T47D (cell line): ENCODE measurements around the gene NMT1.
"Not testable (repeated sequence)": the region's sequence is repeated elsewhere in the genome, so short reads cannot be mapped to it uniquely, and the experiment has no call there.

Experiments
- DNase-seq, 2 experiments: peaks; one replicate each; pipeline versions ENCODE4 v3.0.0 to v3.0.0-alpha.2; 2011 to 2012; ENCODE audit warnings: low read depth in 1 of 2, low spot score in 1 of 2
- JUND ChIP-seq: IDR thresholded peaks from 2 replicates; pipeline ENCODE4 v1.6.1; 2012; ENCODE audit warnings: low read depth
- in situ Hi-C: cut with HindIII; loops from 2 replicates; pipeline ENCODE4 v1.10.0; 2016; ENCODE audit warnings: low sequenced_read_pairs, low pct_unique_long_range_greater_than_20kb

NMT1 gene

GRCh38 chr17:45043813-45044540 lies 17.1 kb upstream of the NMT1 start:
- in situ Hi-C loops: no loop called here
- DNase-seq: peak in 1 of 2 experiments; percentile 56
- TF ChIP-seq JUND: no peak

GRCh38 chr17:45046537-45047125 lies 14.5 kb upstream of the NMT1 start:
- in situ Hi-C loops: no loop called here
- TF ChIP-seq JUND: no peak
- DNase-seq: peak in 1 of 2 experiments; percentile 60

DNA sequence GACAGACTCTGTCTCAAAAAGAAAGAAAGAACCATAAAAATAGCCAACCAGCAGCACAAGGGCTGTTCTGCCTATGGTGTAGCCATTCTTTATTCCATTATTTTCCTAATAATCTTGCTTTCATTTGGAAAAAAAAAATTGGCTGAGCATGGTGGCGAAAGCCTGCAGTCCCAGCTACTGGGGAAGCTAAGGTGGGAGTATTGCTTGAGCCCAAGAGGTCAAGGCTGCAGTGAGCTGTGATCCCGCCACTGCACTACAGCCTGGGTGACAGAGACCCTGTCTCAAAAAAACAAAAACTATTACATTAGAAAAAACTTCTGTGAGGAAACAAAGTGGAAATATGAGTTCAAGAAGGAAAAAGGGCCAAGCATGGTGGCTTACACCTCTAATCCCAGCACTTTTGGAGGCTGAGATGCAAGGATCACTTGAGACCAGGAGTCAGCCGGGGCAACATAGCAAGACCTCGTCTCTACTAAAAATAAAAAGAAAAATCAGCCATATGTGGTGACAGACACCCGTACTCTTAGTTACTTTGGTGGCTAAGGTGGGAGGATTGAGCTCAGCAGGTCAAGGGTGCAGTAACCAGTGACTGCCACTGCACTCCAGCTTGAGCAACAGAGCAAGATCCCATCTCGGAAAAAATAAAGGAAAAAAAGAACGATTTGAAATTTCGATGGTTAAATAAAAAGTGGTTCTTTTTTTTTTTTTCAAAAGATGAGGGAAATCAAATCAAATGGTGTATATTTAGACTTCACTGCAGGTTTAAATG lies 12.1 kb upstream of the NMT1 start:
- in situ Hi-C loops: no loop called here
- no peak for TF ChIP-seq JUND
- no peak for DNase-seq

- peak in 1 of 2 experiments; percentile 88 for DNase-seq
- in situ Hi-C loops: no loop called here
- no peak for TF ChIP-seq JUND
Observed at GRCh38 chr17:45050481-45051059, 10.5 kb upstream of the NMT1 start.

DNA sequence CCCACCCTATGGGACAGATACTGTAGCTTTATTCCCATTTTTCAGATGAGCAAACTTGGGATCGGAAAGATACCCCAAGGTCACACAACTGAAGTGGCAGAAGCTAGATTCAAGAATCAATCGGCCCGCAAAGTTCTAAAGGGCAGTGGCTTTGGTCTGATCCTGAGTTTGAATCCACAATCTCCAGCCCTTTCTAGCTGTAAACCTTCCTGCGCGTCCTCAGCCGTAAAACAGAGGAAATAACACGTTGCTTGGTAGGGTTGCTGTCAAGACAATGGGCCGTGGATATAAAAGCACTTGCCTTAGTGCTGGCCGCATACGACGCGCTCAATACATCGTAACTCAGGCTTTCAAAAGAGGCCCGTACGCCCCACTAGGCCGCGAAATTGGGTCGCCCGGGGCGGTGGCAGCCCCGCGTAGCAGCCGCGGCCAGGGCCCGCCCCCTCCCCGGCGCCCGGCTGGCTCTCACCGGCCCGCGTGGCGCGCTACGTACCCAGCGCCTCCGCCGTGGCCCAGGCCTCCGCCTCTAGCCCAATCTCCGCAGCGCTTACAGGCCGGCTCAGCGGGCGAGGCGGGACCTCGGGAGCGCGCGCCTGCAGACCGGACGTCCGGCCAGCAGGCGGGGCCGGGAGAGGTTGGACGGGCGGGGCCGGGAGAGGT lies 9.9 kb upstream of the NMT1 start, which contains the start of gene DCAKD:
DCAKD (minus strand) TSS at position 573 of the 660 bp plus-strand sequence. CDS start 16,747 bp downstream, outside the sequence.
- no peak for TF ChIP-seq JUND
- in situ Hi-C loops: no loop called here

GRCh38 chr17:45051720-45052051 lies 9.4 kb upstream of the NMT1 start:
- DNase-seq: not testable (repeated sequence)

More for the DNA sequence above, 9.9 kb upstream of the NMT1 start, which contains the start of gene DCAKD:
- peak; percentile 94 to 98 for DNase-seq

DNA sequence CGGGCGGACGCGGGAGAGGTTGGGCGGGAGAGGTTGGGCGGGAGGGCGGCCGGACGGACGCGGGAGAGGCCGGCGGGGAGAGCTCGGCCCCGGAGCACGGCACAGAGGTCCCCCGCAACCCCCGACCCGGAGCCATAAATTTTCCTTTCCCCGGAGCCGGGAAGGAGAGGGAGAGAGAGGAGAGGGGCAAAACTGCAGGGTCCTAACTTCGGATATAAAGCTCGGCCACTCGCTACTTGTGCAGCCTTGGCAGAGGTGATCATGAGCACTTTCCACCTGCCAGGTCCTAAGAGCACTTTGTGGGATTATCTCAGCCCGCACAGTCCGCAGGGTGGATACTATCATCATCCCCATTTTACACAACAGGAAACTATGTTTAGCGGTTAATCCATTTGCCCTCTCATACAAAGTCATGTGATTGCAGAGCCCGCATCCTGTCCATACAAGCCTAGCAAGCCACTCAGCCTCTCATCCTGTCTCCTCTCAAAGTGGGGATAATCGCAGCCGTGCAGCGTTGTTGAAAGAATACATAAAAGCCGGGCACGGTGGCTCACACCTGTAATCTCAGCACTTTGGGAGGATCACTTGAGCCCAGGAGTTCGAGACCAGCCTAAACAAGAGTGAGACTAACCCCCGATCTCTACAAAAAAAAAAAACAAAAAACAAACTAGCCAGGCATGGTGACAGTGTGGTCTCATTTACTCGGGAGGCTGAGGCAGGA lies 8.9 kb upstream of the NMT1 start:
- TF ChIP-seq JUND: no peak
- DNase-seq: peak in 1 of 2 experiments; percentile 39
- in situ Hi-C loops: no loop called here

More at GRCh38 chr17:45051720-45052051, 9.4 kb upstream of the NMT1 start:
- in situ Hi-C loops: not testable (repeated sequence)

DNA sequence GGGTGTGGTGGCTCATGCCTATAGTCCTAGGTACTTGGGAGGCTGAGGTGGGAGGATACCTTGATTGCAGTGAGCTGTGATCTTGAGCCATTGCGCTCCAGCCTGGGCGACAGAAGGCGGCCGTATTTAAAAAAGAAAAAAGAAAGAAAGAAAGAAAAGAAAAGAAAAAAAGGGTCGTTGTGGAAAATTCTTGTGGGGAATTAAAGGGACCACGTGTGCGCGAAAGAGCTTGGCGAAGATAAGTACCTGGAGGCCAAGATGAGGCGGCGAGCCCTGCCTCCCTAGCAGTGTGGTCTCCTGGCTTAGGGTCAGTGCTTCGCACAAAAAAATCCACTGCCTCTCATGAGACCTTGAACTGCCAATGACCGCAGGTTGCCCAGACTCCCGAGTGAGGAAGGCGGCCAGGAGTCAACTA lies 728 bp upstream of the NMT1 start:
- DNase-seq: no peak
- no peak for TF ChIP-seq JUND
- in situ Hi-C loops: no loop called here

DNA sequence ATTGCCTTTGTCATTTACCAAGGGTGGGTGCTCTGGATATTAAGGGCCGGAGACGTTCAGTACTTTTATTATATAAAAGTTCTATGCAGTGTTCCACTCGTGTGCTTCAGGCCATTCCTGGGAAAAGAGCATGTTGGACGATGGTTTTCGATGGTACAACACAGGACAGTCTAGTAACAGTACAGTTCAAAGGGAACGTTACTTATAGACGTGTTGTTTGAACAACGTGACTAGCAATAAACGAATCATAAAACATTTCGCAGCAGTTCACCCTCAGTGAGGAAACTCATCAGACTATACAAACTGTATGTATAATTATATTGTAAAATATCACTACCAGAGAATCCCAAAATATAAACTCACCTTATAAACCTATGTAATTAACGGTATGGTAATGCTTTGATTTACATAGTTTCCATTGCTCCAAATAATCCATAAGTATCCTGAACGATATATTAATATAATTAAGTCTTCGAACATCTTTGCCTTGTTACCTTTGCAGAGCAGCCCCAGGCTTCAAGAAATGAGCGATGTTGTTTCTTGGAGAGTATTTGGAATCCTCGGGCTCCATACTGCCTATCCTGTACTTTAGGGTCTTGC lies 589 bp downstream of the NMT1 start:
- in situ Hi-C loops: no loop called here
- TF ChIP-seq JUND: no peak
- no peak for DNase-seq

DNA sequence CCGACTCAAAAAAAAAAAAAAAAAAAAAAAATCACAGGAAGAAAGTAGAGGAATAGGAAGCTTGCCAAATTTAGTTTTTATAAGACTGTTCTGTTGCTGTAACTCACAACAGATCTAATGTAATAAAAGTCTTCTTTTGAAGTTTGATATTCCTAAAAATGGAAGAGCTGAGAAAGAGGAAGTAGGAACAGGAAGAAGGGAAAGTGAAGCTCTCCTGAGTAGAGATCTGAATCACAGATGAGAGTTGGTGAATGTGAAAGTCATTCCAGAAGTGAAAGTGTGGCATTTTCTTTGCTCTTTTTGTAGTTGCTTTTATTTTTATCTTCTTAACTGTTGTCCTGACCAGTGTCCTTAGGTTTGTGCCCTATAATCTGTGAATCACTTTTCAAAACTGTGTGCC lies 2.1 kb downstream of the NMT1 start:
- TF ChIP-seq JUND: no peak
- DNase-seq: no peak
- in situ Hi-C loops: no loop called here

GRCh38 chr17:45067637-45068036 lies 6.5 kb downstream of the NMT1 start:
- no peak for TF ChIP-seq JUND
- no peak for DNase-seq
- in situ Hi-C loops: no loop called here

- no peak for DNase-seq
- in situ Hi-C loops: no loop called here
- no peak for TF ChIP-seq JUND
Observed at GRCh38 chr17:45070001-45070400, 8.9 kb downstream of the NMT1 start.
